RPMI8226 (cell line): ENCODE results near the gene INTS15.
"Not testable (repeated sequence)": the region's sequence is repeated elsewhere in the genome, so short reads cannot be mapped to it uniquely, and the experiment has no call there.

Experiments
- DNase-seq: peaks from one replicate; pipeline ENCODE4 v3.0.0-alpha.2; 2015

INTS15 gene

DNA sequence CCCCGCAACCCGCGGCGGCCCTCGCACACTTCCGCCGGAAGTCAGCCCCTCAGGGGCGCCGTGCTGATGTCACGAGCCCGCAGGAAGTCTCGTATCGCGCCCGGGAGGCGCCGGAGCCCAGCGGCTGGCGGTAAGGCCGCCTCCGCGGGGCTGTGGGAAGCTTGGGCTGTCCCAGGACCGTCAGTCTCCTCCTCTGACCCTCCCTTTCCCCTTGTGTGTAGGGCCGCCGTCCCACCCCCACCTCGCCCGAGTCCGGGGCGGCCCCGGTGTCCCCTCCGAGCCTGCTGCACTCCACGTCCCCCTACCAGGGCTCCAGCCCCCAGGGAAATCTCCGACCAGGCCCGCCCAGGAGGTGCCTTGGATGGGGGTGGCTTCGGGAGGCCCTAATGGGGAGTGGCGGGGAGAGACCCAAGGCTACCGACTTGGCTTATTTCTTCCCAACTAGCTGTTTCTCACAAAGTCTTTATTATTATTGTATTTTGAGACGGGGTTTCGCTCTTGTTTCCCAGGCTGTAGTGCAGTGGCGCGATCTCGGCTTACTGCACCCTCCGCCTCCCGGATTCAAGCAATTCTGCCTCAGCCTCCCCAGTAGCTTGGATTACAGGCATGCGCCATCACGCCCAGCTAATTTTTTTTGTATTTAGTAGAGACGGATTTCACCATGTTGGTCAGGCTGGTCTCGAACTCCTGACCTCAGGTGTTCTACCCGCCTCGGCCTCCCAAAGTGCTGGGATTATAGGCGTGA, 12.3 kb upstream of the INTS15 start, which contains the start of gene ZDHHC4:
ZDHHC4 (plus strand) TSS at position 86 of the 745 bp plus-strand sequence. CDS start 3,108 bp downstream, outside the sequence.
- DNase-seq = peak; percentile 96

DNA sequence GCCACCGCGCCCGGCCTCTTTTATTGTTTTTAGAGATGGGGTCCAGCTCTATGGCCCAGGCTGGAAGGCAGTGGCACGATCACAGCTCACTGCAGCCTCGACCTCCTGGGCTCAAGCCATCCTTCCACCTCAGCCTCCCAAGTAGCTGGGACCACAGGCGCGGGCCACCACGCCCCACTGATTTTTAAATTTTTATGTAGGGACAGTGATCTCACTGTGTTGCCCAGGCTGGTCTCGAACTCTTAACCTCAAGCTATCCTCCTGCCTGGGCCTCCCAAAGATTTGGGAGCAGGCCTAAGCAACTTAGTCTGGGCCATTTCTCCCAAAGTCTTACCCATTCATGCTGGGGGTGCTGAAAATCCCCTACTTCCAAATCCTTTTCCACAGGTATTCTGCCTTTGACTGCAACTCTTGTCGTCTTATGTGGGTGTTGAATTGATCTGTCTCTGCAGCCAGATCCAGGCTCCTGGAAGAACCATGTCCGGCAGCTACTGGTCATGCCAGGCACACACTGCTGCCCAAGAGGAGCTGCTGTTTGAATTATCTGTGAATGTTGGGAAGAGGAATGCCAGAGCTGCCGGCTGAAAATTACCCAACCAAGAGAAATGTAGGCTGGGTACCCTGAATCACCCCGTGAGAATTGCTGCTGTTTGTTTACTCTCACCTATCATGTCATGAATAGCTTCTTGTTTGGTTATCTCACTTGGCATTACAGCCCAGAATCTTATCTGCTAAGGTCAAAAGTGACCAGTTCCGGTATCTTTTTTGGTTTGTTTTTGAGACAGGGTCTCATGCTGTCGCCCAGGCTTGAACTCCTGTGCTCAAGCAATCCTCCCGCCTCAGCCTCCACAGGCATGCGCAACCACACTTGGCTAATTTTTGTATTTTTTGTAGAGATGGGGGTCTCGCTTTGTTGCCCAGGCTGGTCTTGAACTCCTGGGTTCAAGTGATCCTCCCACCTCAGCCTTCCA, 11.4 kb upstream of the INTS15 start:
- no peak for DNase-seq

DNA sequence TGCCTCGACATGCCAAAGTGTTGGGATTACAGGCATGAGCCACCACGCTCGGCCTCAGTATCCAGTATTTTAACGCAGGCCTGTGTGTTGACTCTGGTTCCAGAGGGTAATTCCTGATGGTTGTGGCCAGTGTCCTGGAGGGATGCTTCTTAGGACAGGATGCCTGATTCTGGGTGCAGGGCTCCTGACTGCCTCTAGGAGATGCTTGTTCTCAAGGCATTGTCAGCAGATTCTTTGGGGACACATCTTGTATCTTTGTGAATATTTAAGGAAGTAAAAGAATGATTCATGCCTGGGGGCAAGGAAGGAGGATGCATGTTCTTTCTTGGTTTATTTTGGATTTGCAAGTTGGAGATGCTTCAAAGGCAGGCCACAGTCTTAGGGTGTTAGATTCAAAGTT, 10.4 kb upstream of the INTS15 start:
- DNase-seq = no peak

DNA sequence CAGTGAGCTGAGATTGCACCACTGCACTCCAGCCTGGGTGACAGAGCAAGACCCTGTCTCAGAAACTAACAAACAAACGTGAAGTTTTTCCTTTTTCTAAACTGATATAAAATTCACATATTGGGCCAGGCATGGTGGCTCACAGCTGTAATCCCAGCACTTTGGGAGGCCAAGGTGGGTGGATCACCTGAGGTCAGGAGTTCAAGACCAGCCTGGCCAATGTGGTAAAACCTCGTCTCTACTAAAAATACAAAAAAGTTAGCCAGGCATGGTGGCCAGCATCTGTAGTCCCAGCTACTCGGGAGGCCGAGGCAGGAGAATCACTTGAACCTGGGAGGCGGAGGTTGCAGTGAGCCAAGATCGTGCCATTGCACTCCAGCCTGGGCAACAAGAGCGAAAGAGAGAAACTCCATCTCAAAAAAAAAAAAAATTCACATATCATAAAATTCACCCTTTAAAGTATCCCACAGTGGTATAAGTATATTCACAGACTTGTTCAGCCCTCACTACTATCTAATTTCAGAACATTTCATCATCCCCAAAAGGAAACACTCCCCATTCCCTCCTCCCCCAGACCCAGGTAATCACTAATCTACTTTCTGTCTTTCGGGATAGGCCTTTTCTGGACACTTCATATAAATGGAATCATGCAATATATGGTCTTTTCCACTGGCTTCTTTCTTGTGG, 3.9 kb upstream of the INTS15 start:
- not testable (repeated sequence) for DNase-seq

DNA sequence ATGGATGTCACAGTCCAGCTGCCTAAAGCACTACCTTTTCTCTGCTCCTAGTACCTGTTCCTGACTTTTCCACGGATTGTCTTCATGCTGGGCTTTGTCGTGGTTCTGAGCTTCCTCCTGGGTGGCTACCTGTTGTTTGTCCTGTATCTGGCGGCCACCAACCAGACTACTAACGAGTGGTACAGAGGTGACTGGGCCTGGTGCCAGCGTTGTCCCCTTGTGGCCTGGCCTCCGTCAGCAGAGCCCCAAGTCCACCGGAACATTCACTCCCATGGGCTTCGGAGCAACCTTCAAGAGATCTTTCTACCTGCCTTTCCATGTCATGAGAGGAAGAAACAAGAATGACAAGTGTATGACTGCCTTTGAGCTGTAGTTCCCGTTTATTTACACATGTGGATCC, 1.3 kb upstream of the INTS15 start:
- DNase-seq = no peak

DNA sequence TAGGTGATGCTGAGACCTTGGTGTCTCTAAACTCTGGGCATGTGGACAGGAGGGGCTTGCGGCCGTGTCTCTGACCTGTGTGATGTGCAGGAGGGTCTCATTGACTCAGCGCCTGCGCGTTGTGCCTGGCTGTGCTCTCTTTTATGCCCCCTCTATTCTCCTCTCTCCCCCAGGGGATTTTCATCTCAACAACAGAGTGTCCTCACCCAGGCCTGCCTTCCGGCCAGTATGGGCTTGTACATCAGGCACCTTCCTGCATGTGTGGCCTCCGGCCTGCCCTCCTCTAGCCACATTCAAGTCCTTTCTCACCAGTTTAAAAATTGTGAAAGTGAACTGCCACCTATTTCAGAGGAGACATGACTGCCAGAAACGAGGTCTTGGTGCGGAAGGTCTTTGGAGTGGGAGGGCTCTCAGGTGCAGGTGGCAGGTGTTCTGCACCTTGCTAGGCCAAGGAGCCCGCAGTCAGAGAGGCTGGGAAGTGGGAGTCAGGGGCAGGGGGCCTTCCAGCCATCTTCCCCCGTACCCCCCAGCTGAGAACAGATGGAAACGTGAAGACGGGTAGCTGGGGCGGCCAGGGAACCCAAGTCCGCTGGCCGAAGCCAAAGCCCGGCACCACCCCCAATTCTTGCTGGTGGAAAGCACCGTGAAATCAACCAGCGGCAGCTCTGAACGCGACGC, 531 bp upstream of the INTS15 start:
- no peak for DNase-seq

DNA sequence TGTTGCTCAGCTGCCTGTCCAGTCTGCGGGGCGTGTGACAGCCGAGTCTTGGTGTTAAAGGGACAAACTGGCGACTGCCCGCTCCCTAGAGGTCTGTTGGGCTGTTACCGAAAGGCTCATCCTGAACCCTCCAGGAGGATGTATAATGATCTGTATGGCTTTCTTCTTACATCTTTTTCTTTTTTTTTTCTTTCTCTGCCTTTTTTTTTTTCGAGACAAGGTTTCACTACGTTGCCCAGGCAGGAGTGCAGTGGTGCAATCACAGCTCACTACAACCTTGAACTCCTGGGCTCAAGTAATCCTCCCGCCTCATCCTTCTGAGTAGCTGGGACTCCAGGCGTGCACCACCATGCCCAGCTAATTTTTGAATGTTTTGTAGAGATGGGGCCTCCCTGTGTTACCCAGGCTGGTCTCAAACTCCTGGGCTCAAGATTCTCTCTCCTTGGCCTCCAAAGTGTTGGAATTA, 857 bp downstream of the INTS15 start:
- no peak for DNase-seq

DNA sequence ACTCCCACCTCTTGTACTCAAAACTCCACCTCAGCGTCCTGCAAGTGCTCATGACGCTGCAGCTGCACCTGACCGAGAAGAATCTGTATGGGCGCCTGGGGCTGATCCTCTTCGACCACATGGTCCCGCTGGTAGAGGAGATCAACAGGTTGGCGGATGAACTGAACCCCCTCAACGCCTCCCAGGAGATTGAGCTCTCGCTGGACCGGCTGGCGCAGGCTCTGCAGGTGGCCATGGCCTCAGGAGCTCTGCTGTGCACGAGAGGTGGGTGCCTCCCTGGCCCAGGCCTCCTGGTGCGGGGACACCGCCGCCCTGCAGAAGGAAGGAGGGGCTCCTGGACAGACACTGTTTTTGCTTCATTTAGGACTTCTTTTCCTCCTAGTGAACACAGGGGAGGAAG, 10.3 kb downstream of the INTS15 start:
- no peak for DNase-seq

DNA sequence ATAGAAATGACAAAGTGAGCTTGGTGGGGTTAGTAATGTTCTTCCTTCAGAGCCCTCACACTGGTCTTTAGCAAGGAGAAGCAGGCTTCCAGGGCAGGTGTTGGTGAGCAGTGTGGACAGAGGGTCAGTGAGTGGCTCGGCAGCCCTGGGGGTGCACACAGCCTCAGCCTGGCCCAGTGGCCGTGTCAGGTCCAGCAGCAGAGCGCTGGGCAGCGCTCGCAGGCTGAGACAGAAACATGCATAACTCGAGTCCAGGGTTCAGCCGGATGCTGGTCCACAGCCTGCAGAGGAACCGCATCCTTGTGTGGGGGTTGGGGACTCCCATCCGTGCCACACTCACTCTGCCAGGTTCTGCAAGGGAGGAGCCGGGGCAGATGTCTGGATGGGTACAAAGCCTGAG, 14.6 kb downstream of the INTS15 start:
- DNase-seq = no peak

DNA sequence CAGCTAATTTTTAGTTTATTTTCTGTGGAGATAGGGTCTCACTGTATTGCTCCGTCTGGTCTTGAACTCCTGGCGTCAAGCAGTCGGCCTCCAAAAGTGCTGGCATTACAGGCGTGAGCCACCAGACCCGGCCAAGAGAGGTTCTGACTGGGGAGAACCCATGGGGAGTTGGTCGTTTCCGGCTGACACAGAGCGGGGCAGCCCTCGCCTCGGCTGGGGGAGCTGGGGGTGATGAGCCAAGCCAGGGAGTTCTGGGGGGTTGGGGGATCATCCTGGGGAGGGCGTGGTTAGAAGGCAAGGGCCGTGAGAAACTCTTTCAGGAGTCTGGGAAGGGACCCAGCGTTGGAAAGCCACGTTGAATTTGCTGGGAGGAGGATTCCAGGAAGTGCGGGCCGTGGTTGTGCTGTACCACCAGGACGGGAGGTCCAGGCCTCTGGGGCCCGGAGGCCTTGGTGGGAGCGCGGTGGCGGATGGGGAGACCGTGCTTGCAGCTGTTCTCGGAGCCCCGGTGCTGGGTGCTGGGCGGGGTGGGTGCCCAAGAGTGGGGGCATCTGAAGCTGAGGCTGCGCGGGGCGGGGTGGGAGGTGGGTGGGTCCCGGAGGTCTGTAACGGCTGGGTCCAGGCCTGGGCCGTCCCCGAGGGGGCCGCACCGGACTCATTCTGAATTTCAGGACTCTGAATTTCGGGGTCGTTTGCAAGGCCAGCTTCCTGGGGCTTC, 17.2 kb downstream of the INTS15 start:
- no peak for DNase-seq

DNA sequence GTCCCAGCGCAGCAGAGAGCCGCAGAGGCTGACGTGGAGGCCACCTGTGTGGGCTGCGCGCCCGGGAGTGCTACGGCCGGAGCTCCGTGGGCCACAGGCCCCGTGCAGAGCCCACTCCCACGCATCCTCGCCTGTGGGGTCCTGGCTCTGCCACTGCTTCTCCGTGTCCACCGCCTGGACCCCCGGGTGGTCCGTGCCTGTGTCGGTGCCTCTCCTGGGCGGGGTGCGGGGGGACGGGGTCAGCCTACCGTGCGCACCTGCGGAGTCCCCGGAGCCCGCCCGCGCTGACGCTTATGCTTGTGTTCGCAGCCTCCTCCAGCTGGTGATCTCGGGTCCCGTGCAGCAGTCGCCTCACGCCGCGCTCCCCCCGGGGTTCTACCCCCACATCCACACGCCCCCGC, 17.8 kb downstream of the INTS15 start:
- DNase-seq = no peak

DNA sequence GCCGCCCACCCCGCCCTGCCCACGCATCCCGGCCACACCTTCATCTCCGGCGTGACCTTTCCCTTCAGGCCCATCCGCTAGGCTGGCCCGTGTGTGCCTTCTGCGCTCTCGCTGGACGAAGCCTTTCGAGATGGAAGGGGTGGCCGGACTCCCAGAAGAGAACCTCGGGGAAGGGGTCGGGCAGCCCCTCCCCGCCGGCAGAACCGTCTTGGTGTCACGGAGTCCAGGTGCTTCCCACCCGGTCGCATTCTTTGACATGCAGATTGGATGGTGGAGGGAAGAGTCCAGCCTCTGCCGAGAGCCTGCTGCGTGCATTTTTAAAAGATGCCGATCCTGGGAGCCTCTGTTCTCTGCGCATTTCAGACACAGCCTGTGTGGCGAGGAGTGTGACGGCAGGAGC, 18.3 kb downstream of the INTS15 start:
- DNase-seq = no peak

DNA sequence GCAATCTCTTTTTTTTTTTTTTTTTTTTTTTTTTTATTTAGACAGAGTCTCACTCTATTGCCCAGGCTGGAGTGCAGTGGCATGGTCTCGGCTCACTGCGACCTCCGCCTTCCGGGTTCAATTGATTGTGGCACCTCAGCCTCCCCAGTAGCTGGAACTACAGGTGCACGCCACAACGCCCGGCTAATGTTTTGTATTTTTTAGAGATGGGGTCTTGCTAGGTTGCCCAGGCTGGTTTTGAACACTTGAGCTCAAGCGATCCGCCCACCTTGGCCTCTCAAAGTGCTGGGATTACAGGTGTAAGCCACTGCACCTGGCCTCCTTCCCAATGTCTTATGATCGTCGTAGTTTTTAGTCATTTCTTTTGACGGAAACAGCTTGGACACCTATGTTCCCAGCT, 19.0 kb downstream of the INTS15 start:
- DNase-seq = no peak

DNA sequence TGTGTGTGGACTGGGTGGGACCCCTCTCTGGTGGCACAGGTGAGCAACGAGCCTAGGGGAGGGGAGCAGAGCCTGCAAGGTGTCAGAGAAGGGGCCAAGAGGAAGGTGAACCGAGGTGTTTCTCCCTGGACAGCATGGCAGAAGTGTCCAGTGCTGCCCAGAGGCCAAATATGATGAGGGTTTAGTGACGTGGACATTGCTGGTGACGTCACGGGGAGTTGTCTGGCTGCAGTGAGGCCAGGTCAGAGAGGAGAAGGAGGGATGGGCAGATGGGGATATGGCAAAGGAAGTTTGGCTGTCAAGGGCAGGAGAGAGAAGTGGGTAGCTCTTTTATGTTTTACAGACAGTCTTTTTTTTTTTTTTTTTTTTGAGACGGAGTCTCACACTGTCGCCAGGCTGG, 23.0 kb downstream of the INTS15 start:
- no peak for DNase-seq

DNA sequence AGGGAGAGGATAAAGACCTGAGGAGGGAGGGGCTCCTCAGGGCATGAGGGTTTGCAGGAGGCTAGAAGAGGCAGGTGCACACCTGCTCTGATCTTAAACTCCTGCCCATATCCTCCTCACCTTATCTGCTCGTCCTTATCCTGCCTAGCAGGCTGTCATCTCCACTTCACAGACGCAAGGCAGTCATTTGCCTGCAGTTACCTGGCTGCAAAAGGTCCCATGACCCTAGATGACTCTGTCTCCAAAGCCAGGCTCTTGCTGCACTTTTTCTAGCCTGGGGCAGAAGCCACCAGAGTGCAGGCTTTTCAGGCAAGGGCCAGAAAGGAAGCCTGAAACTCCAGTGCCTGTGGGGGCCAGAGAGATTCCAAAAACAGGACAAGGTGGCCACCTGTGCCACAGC, 23.9 kb downstream of the INTS15 start:
- peak; percentile 48 for DNase-seq

DNA sequence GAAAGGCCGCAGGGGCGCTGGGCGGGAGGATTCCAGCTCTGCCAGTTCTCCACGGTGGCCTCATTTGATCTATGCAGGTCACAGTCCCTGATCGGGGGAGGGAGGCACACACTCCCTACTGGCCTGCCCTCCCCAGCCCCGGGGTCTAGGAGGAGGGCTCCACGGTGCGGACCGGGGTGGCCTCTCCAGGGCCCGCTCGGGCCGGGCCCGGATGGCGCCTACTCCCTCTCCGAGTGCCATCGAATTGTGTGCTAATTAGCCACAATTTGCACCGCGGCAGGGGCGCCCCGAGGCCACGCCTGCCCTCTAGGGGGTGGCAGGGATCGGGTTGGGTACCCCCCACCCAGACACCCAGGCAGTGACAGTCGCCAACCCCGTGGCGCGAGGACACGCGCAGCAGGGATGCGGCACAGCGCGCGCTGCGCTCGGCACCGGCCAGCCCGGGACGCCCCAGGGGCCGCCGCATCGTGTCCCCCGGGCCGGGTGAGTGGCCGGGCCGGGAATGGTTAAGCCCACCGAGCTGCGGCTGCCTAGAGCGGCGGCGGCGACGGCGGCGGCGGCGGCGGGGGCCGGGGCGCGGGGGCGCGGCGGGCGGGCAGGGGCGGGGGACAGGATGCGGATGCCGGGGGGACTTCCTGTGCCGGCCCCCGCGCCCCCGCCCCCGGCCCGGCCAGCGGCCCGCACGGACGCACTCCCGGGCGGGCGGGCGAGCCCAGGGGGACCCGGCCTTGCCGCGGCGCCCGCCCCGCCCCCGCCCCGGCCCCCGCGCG, 25.3 kb downstream of the INTS15 start, which contains the start of gene ZNF853:
ZNF853 (plus strand) TSS at position 658 of the 770 bp plus-strand sequence. CDS start 565 bp downstream, outside the sequence.
- no peak for DNase-seq

DNA sequence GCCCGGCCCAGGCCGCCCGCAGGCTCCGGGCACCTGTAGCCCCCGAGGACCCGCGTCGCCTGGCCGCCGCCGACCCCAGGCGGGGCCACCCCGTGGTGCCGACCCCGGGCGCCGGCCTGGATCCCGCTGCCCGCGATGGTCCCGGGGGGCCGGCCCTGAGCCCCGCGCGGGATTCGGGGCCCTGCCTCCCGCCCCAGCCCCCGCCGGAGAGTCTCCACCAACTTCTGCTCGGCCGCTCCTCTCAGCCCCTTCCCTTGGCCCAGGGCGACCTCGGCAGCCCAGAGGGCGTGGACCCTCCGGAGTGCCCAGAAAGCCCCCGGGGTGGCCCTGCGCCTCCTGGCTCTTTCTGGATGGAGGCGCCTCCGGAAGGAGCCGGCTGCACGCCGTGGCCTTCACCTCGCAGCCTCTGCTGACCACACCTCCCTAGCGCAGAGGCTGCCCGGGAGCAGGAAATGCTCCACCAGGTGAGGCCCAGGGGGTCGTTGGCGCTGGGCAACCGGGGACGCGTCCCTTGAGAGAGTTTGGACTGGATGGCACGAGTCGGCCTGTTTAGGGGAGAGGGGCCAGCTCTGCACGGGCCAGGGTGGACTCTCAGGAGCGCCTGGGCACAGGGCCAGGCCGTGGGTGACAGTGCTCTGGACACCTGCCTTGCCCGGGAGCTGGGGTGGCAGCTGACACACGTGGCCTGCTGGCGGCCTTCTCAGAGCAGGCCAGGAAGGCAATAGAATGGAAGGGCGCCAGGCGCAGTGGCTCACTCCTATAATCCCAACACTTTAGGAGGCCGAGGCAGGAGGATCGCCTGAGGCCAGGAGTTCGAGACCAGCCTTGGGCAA, 26.1 kb downstream of the INTS15 start:
- peak; percentile 78 for DNase-seq

DNA sequence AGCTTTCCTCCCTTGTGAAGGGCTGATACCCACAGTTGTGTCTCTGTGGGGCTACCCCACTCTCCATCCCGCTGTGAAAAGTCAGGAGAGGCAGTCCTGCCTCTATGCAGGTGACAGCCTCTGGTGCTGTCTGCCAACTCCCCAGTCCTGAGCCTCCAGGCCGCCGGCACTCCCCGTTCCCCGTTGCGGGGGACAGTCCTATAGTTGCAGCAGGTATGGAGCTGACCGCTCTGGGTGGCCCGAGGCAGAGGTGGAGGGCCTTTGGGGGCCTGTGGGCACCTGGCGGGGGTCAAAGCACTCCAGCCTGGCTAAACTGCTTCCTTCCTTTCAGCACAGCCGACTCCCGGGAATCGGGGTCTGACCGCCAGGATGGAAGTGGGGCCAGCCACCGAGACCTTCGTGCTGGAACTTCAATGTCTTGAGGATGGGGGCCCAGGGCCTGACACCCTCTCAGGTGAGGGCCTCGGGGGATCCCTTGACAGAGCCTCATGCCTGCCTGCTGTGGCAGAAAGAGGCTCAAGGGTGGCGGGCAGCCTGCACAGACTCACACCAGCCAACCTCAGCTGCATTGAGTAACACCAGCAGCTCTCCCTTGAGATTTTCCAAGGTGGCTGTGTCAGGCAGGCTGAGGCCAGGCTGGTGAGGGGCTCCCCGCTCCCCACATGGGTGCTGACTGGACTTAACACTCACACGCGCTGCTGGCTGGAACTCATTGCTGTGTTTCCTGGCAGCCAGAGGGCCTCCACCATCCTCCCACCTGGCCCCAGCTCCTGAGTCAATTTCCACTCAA, 27.2 kb downstream of the INTS15 start:
- DNase-seq = no peak

DNA sequence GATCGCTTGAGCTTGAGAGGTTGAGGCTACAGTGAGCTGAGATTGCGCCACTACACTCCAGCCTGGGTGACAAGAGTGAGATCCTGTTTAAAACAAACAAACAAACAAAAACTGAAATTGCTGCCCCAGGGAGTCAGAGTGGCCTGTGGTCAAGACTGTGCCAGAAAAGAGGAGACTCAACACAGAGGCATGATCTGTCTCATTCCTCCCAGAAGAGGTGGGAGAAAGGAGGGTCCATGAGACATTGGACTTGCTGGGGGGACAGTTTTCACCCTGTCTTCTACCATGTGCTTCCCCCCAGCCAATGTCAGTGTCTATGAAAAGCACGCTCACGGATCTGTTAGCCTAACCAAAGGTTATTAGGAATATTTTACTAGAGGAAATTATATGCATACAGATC, 28.8 kb downstream of the INTS15 start:
- DNase-seq = no peak
